ENCODE measurements around the gene CRHR2.

The CRHR2 gene

GRCh38 chr7:30674876-30675275, 7.4 kb downstream of the CRHR2 start:
- TF ChIP-seq CTCF (IDR thresholded peaks at IDR 0.05) = no peak

- no peak for TF ChIP-seq CTCF (IDR thresholded peaks at IDR 0.05)
Observed at GRCh38 chr7:30674420-30674819, 7.8 kb downstream of the CRHR2 start.

GRCh38 chr7:30671793-30672465, 10.3 kb downstream of the CRHR2 start:
- TF ChIP-seq CTCF (IDR thresholded peaks at IDR 0.05) = no peak

- TF ChIP-seq CTCF (IDR thresholded peaks at IDR 0.05) = no peak
Observed at GRCh38 chr7:30668102-30668501, 14.2 kb downstream of the CRHR2 start.

- TF ChIP-seq CTCF (IDR thresholded peaks at IDR 0.05) = no peak
Observed at GRCh38 chr7:30667172-30667571, 15.1 kb downstream of the CRHR2 start.

GRCh38 chr7:30665449-30665848, 16.8 kb downstream of the CRHR2 start:
- no peak for TF ChIP-seq CTCF (IDR thresholded peaks at IDR 0.05)

GRCh38 chr7:30665043-30665442, 17.2 kb downstream of the CRHR2 start:
- no peak for TF ChIP-seq CTCF (IDR thresholded peaks at IDR 0.05)
